ENCODE data around the gene OSBPL6. TPM values are rescaled to one million over a fixed set of nuclear protein-coding genes. Genes with fewer than 3 reads are reported as not detected.

The OSBPL6 gene
- total RNA-seq, 1 donor from 2014 or later: 7.9 TPM

DNA sequence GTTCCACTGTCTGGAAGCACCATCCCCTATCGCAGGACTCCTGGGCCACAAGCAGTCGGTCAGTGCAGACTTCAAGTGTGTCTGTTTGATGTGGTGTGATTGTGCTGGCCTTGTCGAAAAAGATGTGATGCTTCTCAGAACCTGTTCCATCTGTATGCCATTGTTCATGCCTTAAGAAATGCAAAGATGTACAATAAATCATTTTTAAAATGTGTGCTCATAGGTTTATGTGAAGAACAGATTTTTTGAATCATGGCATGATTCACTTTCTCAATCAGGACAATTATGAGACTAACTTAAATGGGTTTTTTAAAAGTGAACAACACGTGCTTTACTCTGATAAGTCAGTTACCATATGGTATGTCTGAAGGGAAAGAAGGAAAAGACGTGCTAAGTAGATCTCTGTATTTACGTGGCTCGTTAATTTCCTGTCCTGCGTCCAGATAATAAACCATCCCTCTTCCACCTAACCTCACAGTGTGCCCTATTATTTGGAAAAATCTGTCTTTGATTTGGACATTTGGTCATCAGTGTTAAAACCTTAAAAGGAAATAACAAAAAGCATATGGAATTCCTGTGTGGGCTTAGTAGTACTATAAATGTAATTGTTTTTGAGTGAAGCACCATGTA is 201.7 kb downstream of the OSBPL6 start:
- TF ChIP-seq, protein P1, sequence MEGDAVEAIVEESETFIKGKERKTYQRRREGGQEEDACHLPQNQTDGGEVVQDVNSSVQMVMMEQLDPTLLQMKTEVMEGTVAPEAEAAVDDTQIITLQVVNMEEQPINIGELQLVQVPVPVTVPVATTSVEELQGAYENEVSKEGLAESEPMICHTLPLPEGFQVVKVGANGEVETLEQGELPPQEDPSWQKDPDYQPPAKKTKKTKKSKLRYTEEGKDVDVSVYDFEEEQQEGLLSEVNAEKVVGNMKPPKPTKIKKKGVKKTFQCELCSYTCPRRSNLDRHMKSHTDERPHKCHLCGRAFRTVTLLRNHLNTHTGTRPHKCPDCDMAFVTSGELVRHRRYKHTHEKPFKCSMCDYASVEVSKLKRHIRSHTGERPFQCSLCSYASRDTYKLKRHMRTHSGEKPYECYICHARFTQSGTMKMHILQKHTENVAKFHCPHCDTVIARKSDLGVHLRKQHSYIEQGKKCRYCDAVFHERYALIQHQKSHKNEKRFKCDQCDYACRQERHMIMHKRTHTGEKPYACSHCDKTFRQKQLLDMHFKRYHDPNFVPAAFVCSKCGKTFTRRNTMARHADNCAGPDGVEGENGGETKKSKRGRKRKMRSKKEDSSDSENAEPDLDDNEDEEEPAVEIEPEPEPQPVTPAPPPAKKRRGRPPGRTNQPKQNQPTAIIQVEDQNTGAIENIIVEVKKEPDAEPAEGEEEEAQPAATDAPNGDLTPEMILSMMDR (IDR thresholded peaks at IDR 0.05): no peak
- H3K36me3 ChIP-seq: no peaks in the 10 kb centered on the region
- DNase-seq (no peak), ATAC-seq (no peak)
- no peak overlapping the region for H3K4me3 ChIP-seq
- no peaks in the 10 kb centered on the region for H3K9me3 ChIP-seq
- no peak overlapping the region for H3K27ac ChIP-seq
- intact Hi-C loops (cut with DNase I): no loop called here
- no peaks in the 10 kb centered on the region for H3K27me3 ChIP-seq (ENCODE audit: low read depth)
- H3K4me1 ChIP-seq: no peaks in the 10 kb centered on the region

DNA sequence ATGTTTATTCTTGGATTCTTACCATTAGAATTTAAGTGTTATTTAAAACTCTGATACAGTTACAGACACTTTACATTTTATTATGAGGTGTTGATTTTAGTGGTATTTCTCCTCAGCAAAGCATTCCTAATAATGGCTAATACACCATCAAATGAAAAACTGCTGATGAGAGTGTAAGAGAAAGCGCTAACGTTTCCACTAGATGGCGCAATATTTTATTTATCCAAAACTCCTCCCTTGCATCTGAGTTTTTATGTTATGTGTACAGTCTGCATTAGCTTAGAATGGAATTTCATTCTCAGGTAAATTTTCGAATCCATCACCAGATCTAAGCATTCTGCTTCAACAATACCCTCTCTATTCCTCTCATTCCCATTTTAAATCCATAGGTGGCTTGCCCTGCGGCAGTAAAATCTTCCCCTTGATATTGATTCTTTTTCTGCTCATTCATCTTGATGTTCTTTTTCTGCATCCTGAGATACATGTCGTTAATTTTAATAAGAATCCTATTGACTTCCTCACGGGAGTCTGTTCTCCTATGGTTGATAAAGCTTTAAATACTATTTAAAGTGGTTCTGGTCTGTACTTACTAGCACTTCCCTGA is 202.8 kb downstream of the OSBPL6 start:
- Histone ChIP-seq H3K27ac (no peak overlapping the region), H3K9me3 (no peaks in the 10 kb centered on the region), H3K27me3 (ENCODE audit: low read depth) (no peaks in the 10 kb centered on the region), H3K4me1 (no peaks in the 10 kb centered on the region), H3K4me3 (no peak overlapping the region), H3K36me3 (no peaks in the 10 kb centered on the region)
- TF ChIP-seq, protein P1 (IDR thresholded peaks at IDR 0.05): peak; percentile 67
- DNase-seq: no peak
- intact Hi-C loops (cut with DNase I): no loop called here
- peak; percentile 72 to 83 for ATAC-seq

DNA sequence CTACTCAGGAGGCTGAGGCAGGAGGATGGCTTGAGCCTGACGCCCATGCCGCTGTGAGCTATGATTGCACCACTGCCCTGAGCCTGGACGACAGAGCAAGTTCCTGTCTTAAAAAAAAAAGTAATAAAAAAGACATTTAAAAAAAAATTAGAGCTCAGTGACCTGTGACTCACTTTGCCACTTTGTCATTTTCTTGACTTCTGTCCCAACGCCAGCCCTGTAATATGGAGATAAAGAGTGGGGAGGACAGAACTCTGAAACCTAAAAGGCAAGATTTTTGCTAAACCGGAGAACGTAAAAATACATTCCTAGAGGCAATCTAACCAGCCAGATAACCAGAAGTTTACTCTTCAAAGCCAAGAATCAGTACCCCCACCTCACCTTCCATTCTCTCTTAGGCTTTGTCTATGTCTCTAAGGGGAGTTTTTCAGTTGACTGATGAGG is 207.7 kb downstream of the OSBPL6 start:
- ATAC-seq: no peak
- TF ChIP-seq, protein P1 (IDR thresholded peaks at IDR 0.05): no peak
- no peaks in the 10 kb centered on the region for H3K4me1 ChIP-seq
- intact Hi-C loops (cut with DNase I): no loop called here
- no peaks in the 10 kb centered on the region for H3K9me3 ChIP-seq
- DNase-seq: no peak
- H3K27me3 ChIP-seq (ENCODE audit: low read depth): no peaks in the 10 kb centered on the region
- no peak overlapping the region for H3K4me3 ChIP-seq
- no peaks in the 10 kb centered on the region for H3K36me3 ChIP-seq
- H3K27ac ChIP-seq: no peak overlapping the region

DNA sequence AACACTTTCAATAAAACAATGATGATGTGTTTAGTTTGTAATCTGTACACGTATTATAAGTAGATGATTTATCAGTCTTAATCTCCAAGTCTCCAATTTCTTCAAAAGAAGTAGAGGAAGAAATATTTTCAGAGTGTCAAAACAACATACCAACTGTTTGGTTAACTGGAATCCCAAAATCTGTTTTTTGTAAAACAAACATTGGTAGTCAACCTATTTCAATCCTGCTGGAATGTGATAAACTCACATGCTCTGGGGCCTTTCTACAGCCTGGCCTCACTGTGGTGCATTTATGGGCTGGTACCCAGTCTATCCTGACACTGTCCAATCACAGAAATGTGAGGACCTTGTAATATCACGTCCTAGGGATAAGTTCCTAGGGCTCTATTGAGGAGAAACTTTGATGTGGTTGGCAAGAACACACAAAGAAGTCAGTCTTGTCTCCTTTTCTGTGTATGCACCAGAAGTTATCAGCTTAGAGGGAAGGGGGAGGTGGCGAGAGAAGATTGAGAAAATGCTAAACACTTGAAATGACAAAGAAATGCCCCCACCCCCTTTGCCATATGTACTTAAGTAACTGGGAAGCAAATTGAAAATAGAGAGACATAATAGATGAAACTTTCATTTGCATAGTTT is 209.5 kb downstream of the OSBPL6 start:
- no peak for ATAC-seq
- DNase-seq: no peak
- H3K4me3 ChIP-seq: no peak overlapping the region
- H3K36me3 ChIP-seq: no peaks in the 10 kb centered on the region
- no peaks in the 10 kb centered on the region for H3K4me1 ChIP-seq
- TF ChIP-seq, protein P1 (IDR thresholded peaks at IDR 0.05): no peak
- no peaks in the 10 kb centered on the region for H3K9me3 ChIP-seq
- H3K27me3 ChIP-seq (ENCODE audit: low read depth): no peaks in the 10 kb centered on the region
- no peak overlapping the region for H3K27ac ChIP-seq
- intact Hi-C loops (cut with DNase I): no loop called here

DNA sequence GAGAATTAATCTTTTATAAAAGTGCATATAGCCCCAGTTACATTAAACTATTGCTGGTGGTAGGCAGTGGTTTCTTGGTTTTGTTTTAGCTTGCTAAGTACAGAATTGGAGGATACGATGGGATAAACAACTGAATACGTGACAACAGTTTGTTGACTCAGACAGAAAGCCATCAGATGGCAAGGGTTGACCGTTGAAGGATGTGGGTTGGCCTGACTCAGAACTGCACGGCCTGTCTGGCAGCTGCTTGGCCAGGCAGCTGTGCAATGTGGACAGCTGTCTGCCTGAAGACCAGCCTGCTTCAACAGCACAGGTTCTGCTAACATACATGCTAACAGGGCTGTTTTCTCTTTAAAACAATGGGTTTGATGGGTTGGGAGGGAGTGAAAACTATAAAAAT is 210.1 kb downstream of the OSBPL6 start:
- Histone ChIP-seq H3K27me3 (ENCODE audit: low read depth) (no peaks in the 10 kb centered on the region), H3K4me1 (no peaks in the 10 kb centered on the region), H3K27ac (no peak overlapping the region), H3K36me3 (no peaks in the 10 kb centered on the region), H3K9me3 (no peaks in the 10 kb centered on the region), H3K4me3 (no peak overlapping the region)
- no peak for DNase-seq
- intact Hi-C loops (cut with DNase I): no loop called here
- ATAC-seq: peak; percentile 48 to 73
- TF ChIP-seq, protein P1 (IDR thresholded peaks at IDR 0.05): no peak

All from lower lobe of right lung (tissue), 2 donors.